GM10266 (cell line): ENCODE results near the gene TRAPPC12.

Source experiments
- DNase-seq: peaks from one replicate; pipeline ENCODE4 v3.0.0; 2012; ENCODE audit errors: extremely low spot score
- CTCF ChIP-seq: IDR thresholded peaks from 2 replicates; pipeline ENCODE4 v1.5.1; 2012; ENCODE audit warnings: mild to moderate bottlenecking, low read depth; ENCODE audit not compliant: control insufficient read depth, insufficient read depth; ENCODE audit errors: missing control alignments

Gene TRAPPC12

GRCh38 chr2:3342324-3342723 is 37.2 kb upstream of the TRAPPC12 start:
- no peak for TF ChIP-seq CTCF
- no peak for DNase-seq

- TF ChIP-seq CTCF = no peak
- DNase-seq = no peak
Measured at GRCh38 chr2:3343012-3343411, 36.5 kb upstream of the TRAPPC12 start.

- no peak for DNase-seq
- no peak for TF ChIP-seq CTCF
Measured at GRCh38 chr2:3344897-3345296, 34.6 kb upstream of the TRAPPC12 start.

- TF ChIP-seq CTCF = no peak
- no peak for DNase-seq
Measured at GRCh38 chr2:3345621-3346020, 33.9 kb upstream of the TRAPPC12 start.

GRCh38 chr2:3348767-3349166 is 30.7 kb upstream of the TRAPPC12 start:
- DNase-seq = no peak
- TF ChIP-seq CTCF = no peak

- no peak for TF ChIP-seq CTCF
- DNase-seq = no peak
Measured at GRCh38 chr2:3349211-3349693, 30.2 kb upstream of the TRAPPC12 start.

- no peak for TF ChIP-seq CTCF
- DNase-seq = no peak
Measured at GRCh38 chr2:3354986-3355385, 24.5 kb upstream of the TRAPPC12 start.
